ENCODE data around the gene SPRR4. TPM values are rescaled to one million over a fixed set of nuclear protein-coding genes. Genes with fewer than 3 reads are reported as not detected.
"Not testable (repeated sequence)": the region's sequence is repeated elsewhere in the genome, so short reads cannot be mapped to it uniquely, and the experiment has no call there.

The SPRR4 gene
- polyA plus RNA-seq, 1 donor from 2014 or later, result not detected

DNA sequence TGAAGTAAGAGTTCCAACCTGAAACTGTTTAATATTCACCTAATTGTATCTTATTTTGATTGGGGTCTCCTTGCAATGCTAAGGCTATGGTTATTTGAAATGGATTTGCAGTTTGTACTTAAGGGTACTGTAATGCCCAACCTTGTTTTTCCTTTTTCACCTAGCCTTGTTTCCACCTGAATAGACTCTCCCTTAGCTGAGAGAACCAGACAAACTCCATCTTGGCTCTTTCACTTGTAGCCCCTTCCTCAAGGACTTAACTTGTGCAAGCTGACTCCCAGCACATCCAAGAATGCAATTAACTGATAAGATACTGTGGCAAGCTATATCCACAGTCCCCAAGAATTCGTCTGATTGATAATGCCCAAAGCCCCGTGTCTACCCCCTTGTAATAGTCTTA, 51.4 kb downstream of the SPRR4 start:
- H2AFZ ChIP-seq (ENCODE audit: low read depth, low read length); H3K4me2 ChIP-seq (ENCODE audit: low read length); H4K20me1 ChIP-seq (ENCODE audit: insufficient read depth): not testable (repeated sequence)

More for the DNA sequence above, 51.4 kb downstream of the SPRR4 start:
- not testable (repeated sequence) for H3K9me2 ChIP-seq (ENCODE audit: insufficient read depth, low read length); H3K9me3 ChIP-seq (ENCODE audit: low read length); H3K27me3 ChIP-seq (ENCODE audit: insufficient read depth, low read depth, low read length); H3K27ac ChIP-seq (ENCODE audit: low read length); H3F3A ChIP-seq (ENCODE audit: insufficient read depth, low read length, poor library complexity, severe bottlenecking); H3K79me2 ChIP-seq (replicated peaks; ENCODE audit: insufficient read depth, low read length); H3K9ac ChIP-seq (ENCODE audit: low read length); H3K36me3 ChIP-seq (ENCODE audit: insufficient read depth, low read length); H3K4me3 ChIP-seq (ENCODE audit: low read length)

Small RNA genes lying within 50 kb of the gene (small RNA-seq; reads per million reads assigned to genes)
- gene RF00322 (0 reads per million in 3 experiments), gene SPRR1A (0 reads per million in 3 experiments)

Other genes with a start within 250 kb of the SPRR4 start
- gene KPRP, start 212.6 kb upstream of the SPRR4 start, polyA plus RNA-seq, result not detected in 2 replicates
- gene LCE1F, start 195.5 kb upstream of the SPRR4 start, polyA plus RNA-seq, result not detected in 2 replicates
- gene LCE1E, start 184.4 kb upstream of the SPRR4 start, polyA plus RNA-seq, result not detected in 2 replicates
- gene LCE1D, start 173.9 kb upstream of the SPRR4 start, polyA plus RNA-seq, result not detected in 2 replicates
- gene LCE1C, start 164.0 kb upstream of the SPRR4 start, polyA plus RNA-seq, result not detected in 2 replicates
- not detected in 2 replicates for gene LCE1B, start 158.7 kb upstream of the SPRR4 start, polyA plus RNA-seq
- gene LCE1A, start 143.2 kb upstream of the SPRR4 start, polyA plus RNA-seq, result not detected in 2 replicates
- gene LCE6A, start 127.8 kb upstream of the SPRR4 start, polyA plus RNA-seq, result not detected in 2 replicates
- not detected in 2 replicates for gene LCE7A, start 110.7 kb upstream of the SPRR4 start, polyA plus RNA-seq
- gene SMCP, start 92.3 kb upstream of the SPRR4 start, polyA plus RNA-seq, result not detected in 2 replicates
- gene IVL, start 62.1 kb upstream of the SPRR4 start, polyA plus RNA-seq, result not detected in 2 replicates
- gene SPRR5, start 23.4 kb upstream of the SPRR4 start, polyA plus RNA-seq, result not detected in 2 replicates
- not detected in 2 replicates for gene SPRR1A, start 13.4 kb downstream of the SPRR4 start, polyA plus RNA-seq
- gene SPRR3, start 31.1 kb downstream of the SPRR4 start, polyA plus RNA-seq, result not detected in 2 replicates
- gene SPRR1B, start 60.6 kb downstream of the SPRR4 start, polyA plus RNA-seq, result not detected in 2 replicates
- not detected in 2 replicates for gene SPRR2D, start 70.5 kb downstream of the SPRR4 start, polyA plus RNA-seq
- gene SPRR2A, start 86.9 kb downstream of the SPRR4 start, polyA plus RNA-seq, result not detected in 2 replicates
- gene SPRR2B, start 101.0 kb downstream of the SPRR4 start, polyA plus RNA-seq, result not detected in 2 replicates
- not detected in 2 replicates for gene SPRR2E, start 123.9 kb downstream of the SPRR4 start, polyA plus RNA-seq
- not detected in 2 replicates for gene SPRR2F, start 142.9 kb downstream of the SPRR4 start, polyA plus RNA-seq
- gene SPRR2G, start 180.2 kb downstream of the SPRR4 start, polyA plus RNA-seq, result not detected in 2 replicates
- not detected in 2 replicates for gene LELP1, start 232.8 kb downstream of the SPRR4 start, polyA plus RNA-seq
- gene PRR9, start 246.9 kb downstream of the SPRR4 start, polyA plus RNA-seq, result not detected in 2 replicates